ENCODE results near the gene DUSP22. TPM values are rescaled to one million over a fixed set of nuclear protein-coding genes. Genes with fewer than 3 reads are reported as not detected.

DUSP22 gene
- total RNA-seq, 1 donor from 2014 or later: 22.5 TPM

GRCh38 chr6:296151-297122 is 4.2 kb downstream of the DUSP22 start:
- intact Hi-C loops (cut with micrococcal nuclease): no loop called here
- H3K9me3 Mint-ChIP-seq: no peaks in the 10 kb centered on the region
- H3K27ac Mint-ChIP-seq: no peak overlapping the region
- peaks cover 35% of the 10 kb centered on the region for H3K4me1 Mint-ChIP-seq
- peak overlapping the region; percentile 27 for H3K4me3 Mint-ChIP-seq
- no peaks in the 10 kb centered on the region for H3K27me3 Mint-ChIP-seq
- no peak for DNase-seq
- H3K36me3 Mint-ChIP-seq (ENCODE audit: low read depth): no peaks in the 10 kb centered on the region

GRCh38 chr6:297571-298232 is 5.4 kb downstream of the DUSP22 start:
- intact Hi-C loops (cut with micrococcal nuclease): no loop called here
- no peak for DNase-seq
- H3K4me3 Mint-ChIP-seq: no peak overlapping the region
- no peak overlapping the region for H3K27ac Mint-ChIP-seq
- H3K36me3 Mint-ChIP-seq (ENCODE audit: low read depth): no peaks in the 10 kb centered on the region
- H3K9me3 Mint-ChIP-seq: no peaks in the 10 kb centered on the region
- H3K4me1 Mint-ChIP-seq: peaks cover 33% of the 10 kb centered on the region
- H3K27me3 Mint-ChIP-seq: no peaks in the 10 kb centered on the region

- no peaks in the 10 kb centered on the region for H3K9me3 Mint-ChIP-seq
- no peak overlapping the region for H3K27ac Mint-ChIP-seq
- no peaks in the 10 kb centered on the region for H3K27me3 Mint-ChIP-seq
- H3K4me3 Mint-ChIP-seq: no peak overlapping the region
- DNase-seq: no peak
- no peaks in the 10 kb centered on the region for H3K36me3 Mint-ChIP-seq (ENCODE audit: low read depth)
- H3K4me1 Mint-ChIP-seq: peaks cover 27% of the 10 kb centered on the region
- intact Hi-C loops (cut with micrococcal nuclease): no loop called here
These were observed 6.2 kb downstream of the DUSP22 start for GRCh38 chr6:298233-299103.

GRCh38 chr6:299104-299980 is 7.1 kb downstream of the DUSP22 start:
- Mint-ChIP-seq H3K36me3 (ENCODE audit: low read depth) (no peaks in the 10 kb centered on the region), H3K4me3 (no peak overlapping the region), H3K4me1 (peaks cover 24% of the 10 kb centered on the region), H3K27ac (no peak overlapping the region), H3K9me3 (no peaks in the 10 kb centered on the region), H3K27me3 (no peaks in the 10 kb centered on the region)
- intact Hi-C loops (cut with micrococcal nuclease): no loop called here
- no peak for DNase-seq

- Mint-ChIP-seq H3K4me1 (peaks cover 23% of the 10 kb centered on the region), H3K27me3 (no peaks in the 10 kb centered on the region), H3K27ac (no peak overlapping the region), H3K36me3 (ENCODE audit: low read depth) (peaks cover 3% of the 10 kb centered on the region), H3K4me3 (no peak overlapping the region), H3K9me3 (no peaks in the 10 kb centered on the region)
- intact Hi-C loops (cut with micrococcal nuclease): no loop called here
- no peak for DNase-seq
These were observed 7.7 kb downstream of the DUSP22 start for GRCh38 chr6:300026-300425.

GRCh38 chr6:300494-301198 is 8.4 kb downstream of the DUSP22 start:
- H3K4me1 Mint-ChIP-seq: peaks cover 20% of the 10 kb centered on the region
- intact Hi-C loops (cut with micrococcal nuclease): no loop called here
- H3K4me3 Mint-ChIP-seq: no peak overlapping the region
- H3K9me3 Mint-ChIP-seq: no peaks in the 10 kb centered on the region
- no peaks in the 10 kb centered on the region for H3K27me3 Mint-ChIP-seq
- H3K36me3 Mint-ChIP-seq (ENCODE audit: low read depth): peaks cover 3% of the 10 kb centered on the region
- DNase-seq: no peak
- no peak overlapping the region for H3K27ac Mint-ChIP-seq

- no peak for DNase-seq
- Mint-ChIP-seq H3K27me3 (no peaks in the 10 kb centered on the region), H3K4me3 (no peak overlapping the region), H3K4me1 (peaks cover 15% of the 10 kb centered on the region), H3K27ac (no peak overlapping the region), H3K36me3 (ENCODE audit: low read depth) (peaks cover 3% of the 10 kb centered on the region), H3K9me3 (no peaks in the 10 kb centered on the region)
- intact Hi-C loops (cut with micrococcal nuclease): no loop called here
These were observed 9.2 kb downstream of the DUSP22 start for GRCh38 chr6:301526-301925.

- peaks cover 3% of the 10 kb centered on the region for H3K36me3 Mint-ChIP-seq (ENCODE audit: low read depth)
- no peak for DNase-seq
- no peak overlapping the region for H3K27ac Mint-ChIP-seq
- H3K9me3 Mint-ChIP-seq: no peaks in the 10 kb centered on the region
- peaks cover 9% of the 10 kb centered on the region for H3K4me1 Mint-ChIP-seq
- no peaks in the 10 kb centered on the region for H3K27me3 Mint-ChIP-seq
- intact Hi-C loops (cut with micrococcal nuclease): no loop called here
- no peak overlapping the region for H3K4me3 Mint-ChIP-seq
These were observed 9.8 kb downstream of the DUSP22 start for GRCh38 chr6:301929-302705.

- no peaks in the 10 kb centered on the region for H3K9me3 Mint-ChIP-seq
- peaks cover 3% of the 10 kb centered on the region for H3K4me1 Mint-ChIP-seq
- no peak overlapping the region for H3K4me3 Mint-ChIP-seq
- H3K27me3 Mint-ChIP-seq: no peaks in the 10 kb centered on the region
- H3K27ac Mint-ChIP-seq: no peak overlapping the region
- peaks cover 5% of the 10 kb centered on the region for H3K36me3 Mint-ChIP-seq (ENCODE audit: low read depth)
- intact Hi-C loops (cut with micrococcal nuclease): no loop called here
- no peak for DNase-seq
These were observed 10.5 kb downstream of the DUSP22 start for GRCh38 chr6:302760-303159.

- Mint-ChIP-seq H3K9me3 (no peaks in the 10 kb centered on the region), H3K4me1 (peaks cover 3% of the 10 kb centered on the region), H3K27me3 (no peaks in the 10 kb centered on the region), H3K4me3 (no peak overlapping the region), H3K36me3 (ENCODE audit: low read depth) (peaks cover 8% of the 10 kb centered on the region), H3K27ac (no peak overlapping the region)
- no peak for DNase-seq
- intact Hi-C loops (cut with micrococcal nuclease): no loop called here
These were observed 11.0 kb downstream of the DUSP22 start for GRCh38 chr6:303263-303662.

- Mint-ChIP-seq H3K4me1 (peaks cover 3% of the 10 kb centered on the region), H3K9me3 (no peaks in the 10 kb centered on the region), H3K27me3 (no peaks in the 10 kb centered on the region), H3K4me3 (no peak overlapping the region), H3K27ac (no peak overlapping the region), H3K36me3 (ENCODE audit: low read depth) (peaks cover 11% of the 10 kb centered on the region)
- intact Hi-C loops (cut with micrococcal nuclease): no loop called here
- no peak for DNase-seq
These were observed 11.8 kb downstream of the DUSP22 start for GRCh38 chr6:303948-304558.
